ENCODE data around the gene RIMKLA.

The RIMKLA gene

DNA sequence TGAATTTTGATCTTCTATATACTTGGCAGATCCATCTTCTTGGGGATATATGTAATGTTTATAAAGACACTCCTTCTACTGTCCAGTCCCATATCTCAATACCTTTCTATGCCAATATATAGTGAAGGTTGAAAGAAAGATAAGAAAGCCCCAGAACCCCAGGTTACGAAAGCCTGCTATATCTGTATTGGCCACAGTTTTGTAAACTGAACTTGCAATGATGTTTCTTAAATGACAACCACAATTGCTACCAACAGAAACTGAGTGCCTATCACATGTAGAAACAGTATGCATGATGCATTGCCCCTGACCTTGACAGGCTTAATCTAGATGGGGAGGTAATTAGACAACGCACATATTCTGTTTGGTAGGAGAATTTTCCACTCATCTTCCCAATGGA lies 7.8 kb upstream of the RIMKLA start:
- DNase-seq, result no peak

DNA sequence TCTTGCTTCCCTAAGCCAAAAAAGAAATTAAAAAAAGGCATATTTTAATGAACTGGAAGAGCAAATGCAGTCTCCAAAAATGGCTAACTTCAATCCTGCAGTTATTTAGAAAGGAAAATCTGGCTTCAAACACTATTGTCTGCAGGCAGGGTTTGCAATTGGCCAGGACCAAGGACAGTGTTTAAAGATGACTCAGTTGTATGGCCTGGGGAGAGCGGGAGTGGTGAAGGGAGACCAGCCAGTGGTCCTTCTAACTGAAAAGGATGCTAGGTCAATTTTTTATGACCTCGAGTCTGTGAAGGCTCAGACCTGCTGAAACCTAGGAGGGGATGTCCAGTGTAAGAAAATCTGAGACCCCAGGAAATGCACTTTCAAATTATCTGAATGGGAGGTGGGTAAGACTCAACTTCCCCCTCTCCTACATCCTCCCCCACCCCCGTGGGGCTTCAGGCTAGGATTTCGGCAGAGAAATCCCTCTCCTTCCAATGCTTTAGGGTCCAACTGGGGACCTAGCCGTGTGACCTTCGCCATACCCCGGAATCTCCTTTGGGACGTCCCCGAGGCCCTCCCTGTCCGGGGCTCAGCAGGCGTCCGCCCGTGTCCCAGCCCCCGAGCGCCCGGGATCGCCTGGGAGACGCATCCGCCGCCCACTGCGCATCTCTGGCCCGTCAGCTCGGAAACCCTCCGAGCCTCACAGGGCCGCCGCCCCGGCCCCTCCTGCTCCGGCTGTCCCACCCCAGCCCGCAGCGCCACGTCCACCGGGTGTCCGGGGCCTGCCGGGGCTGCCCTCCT lies 602 bp upstream of the RIMKLA start:
- DNase-seq, result peak; percentile 3

DNA sequence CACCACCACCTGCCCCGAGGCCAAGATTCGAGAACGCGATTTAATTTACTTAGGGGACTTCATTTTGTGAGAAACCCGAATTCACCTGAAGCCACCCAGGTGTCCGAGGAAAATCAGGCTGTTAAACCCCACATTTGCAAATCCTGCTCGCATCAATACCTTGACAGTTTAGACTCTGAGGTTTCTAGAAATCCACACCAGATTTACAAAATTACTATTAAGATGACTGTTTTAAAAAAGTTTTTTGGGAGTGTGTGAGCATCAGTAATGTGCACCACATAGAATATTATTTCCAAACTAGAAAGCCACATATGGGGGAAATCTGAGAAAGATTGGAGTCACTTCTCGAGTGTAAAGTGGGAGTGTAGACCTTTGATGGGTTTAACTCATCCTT lies 685 bp downstream of the RIMKLA start:
- no peak for DNase-seq

DNA sequence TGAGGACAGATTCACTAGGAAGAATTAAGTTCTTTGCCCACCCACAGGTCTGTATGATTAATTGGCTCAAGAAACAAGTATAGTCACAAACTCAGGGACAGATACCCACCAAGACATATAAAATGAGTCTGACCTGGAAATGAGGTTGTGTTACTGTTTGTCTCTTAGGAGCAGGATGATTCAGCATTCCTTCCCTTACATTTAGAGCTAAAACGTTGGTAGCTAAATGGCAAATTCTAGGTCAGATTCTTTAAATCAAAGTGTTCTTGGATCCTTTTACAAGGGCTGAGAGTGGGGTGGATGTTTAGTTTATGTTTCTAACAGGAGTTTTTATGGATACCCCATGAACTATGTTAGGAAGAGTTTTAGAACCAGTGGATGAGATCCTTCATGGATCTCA lies 4.7 kb downstream of the RIMKLA start:
- no peak for DNase-seq

DNA sequence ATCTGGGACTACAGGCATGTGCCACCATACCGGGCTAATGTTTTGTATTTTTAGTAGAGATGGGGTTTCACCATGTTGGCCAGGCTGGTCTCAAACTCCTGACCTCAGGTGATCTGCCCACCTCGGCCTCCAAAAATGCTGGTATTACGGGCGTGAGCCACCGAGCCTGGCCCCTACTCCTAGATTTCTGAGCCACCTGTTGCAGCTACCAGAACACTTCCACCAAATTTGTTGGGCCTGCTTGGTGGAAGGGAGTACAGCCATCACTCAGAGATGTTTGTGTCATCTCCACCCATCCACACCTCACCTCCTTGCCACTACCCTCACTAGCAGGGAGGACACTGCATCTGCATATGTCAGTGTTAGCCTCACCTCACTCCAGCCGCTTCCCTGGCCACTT lies 5.5 kb downstream of the RIMKLA start:
- DNase-seq, result no peak

DNA sequence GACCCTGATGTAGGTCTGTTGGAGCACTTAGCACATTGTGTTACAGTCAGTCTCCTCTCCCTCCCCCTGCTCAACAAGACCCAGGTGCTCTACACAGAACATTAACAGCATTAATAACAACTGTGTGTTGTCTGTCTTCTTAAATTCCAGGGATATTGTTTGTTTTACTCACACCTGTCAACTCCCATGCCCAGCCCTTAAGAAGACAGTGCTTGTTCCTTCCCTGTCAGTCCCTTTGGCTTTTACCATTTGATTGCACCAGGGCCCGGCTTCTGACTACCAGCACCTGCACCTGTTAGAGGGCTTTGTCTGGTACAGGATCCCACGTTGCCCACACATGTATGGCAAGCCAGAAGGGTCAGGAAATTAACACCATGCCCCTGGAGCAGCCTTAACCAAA lies 11.7 kb downstream of the RIMKLA start:
- no peak for DNase-seq

DNA sequence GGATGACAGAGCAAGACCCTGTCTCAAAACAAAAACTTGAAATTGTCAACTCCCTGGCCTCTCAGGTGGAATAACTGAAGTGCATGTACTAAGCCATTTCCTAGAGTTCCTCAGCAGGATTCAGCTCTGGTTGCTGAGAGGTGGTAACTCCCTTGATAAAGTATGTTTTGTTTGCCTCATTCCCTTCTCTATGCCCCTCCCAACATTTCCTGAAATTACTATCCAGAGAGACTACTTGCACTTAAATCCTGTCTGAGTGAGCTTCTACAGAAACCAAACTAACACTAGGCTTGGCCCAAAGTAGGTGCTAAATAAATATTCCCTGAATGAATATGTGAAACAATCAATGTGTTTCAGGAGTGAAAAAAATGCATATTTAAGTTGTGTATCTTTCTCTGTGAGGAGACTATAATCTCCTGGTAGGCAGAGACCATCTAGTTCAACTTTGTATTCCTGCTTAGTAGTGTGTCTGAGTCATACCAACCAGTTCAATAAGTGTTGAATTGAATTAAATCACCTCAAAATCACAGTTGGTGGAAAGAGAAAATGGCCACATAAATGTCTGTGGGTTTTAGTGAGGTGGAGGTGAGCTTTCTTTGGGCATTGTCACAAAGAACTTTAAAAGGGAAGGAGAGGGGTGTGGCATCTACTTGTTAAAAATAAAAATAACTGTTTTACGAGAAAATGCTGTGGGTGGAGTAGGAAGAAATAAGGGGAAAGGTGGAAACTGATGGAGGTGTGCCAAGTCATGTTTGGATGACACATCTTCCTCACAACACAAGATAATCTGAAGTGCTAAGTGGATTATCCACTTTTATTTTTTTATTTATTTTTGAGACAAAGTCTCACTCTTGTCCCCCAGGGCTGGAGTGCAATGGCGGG lies 12.6 kb downstream of the RIMKLA start:
- DNase-seq, result no peak

DNA sequence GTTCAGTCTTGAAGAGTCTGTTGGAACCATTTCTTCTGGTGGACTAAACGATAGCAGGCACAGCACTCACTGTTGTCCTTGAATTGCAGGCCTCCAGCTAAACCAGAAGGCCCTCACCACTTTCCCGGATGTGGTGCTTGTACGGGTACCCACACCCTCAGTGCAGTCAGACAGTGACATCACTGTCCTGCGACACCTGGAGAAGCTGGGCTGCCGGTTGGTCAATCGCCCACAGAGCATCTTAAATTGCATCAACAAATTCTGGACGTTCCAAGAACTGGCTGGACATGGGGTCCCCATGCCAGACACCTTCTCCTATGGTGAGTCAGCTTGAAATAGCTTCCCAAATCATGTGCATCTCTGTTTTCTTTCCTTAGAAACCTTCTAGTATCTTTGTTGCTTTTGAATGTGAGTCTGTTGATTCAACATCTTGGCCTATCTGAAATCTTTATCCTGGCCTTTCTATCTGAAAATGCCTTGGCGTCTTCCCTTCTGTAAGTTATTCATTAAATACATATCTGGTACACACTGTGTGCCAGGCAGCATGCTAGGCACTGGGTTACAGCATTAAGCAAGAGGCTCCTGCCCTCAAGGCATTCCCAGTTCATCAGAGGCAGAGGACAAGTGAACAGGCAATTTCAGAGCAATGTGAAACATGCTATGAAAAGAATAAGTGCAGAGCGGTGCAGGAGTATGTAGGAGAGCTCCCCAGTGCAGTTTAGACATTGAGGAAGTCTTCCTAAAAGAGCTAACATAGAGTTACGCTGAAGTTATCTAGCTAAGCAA lies 18.9 kb downstream of the RIMKLA start:
- no peak for DNase-seq

DNA sequence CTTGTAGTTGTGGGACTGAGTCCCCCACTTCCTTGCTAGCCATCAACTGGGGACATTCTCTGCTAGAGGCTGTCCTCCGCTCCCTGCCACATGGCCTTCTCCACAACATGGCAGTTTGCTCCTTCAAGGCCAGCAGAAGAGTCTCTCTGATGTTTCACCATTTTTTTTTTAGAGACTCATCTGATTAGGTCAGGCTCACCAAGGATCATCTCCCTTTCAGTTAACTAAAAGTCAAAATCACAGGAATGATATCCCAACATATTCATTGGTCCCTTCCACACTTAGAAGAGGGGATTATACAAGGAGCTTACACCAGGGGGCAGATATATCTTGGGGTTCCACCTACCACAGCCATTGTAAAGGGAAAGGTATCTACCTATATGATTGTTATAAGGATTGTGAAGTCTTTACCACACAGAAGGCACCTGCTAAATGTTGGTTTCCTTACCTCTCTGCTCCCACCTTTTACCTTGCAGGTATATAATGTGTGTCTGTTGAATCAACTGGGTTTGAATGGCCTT lies 23.3 kb downstream of the RIMKLA start:
- no peak for DNase-seq

DNA sequence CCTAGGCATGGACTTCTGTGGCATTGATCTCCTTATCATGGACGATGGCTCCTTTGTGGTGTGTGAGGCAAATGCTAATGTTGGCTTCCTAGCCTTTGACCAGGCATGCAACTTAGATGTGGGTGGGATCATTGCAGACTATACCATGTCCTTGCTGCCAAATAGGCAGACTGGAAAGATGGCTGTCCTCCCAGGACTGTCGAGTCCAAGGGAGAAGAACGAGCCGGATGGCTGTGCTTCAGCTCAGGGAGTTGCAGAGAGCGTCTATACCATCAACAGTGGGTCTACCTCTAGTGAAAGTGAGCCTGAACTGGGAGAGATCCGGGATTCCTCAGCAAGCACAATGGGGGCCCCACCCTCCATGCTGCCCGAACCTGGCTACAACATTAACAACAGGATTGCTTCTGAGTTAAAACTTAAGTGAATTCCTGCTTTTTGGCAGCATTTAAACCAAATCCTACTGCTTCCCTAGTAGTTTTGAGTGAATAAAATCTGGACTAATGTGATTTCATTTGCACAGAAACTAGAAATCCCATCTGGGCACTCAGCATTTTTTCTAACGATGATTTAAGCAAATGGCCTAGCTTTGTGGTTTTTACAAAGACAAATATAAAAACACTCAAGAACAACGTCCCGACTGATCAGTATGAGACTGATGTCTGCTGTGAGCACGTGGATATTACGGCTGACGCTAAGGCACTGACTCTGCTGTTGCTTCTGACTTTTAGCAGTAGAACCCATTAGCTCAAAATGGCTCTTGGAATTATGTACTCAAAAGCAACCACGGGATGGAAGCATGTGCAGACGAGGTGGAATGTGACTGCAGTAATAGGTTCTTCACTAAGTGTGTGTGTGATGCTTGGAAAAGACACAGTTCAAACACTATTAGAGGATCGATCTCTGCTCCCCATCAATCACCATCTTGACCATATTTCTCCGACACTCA lies 34.2 kb downstream of the RIMKLA start:
- DNase-seq, result no peak

DNA sequence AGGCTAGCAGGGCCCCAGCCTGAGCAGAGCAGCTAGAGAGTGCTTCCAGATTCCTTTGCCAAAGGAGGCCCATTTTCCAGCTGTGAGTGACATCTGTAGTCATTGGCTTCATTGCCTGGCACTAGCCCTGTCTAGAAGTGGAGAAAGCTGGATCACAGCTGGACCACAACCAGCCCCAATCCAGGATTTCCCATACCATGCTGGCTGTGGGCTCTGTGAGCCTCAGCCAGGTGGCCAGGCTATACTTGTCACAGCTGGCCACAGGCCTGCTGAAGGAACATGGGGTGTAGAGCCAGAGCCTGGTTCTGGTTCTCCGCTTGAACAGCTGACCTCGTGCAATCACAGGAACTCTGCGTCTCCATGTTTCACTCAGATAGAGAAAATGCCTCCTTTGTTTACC lies 36.6 kb downstream of the RIMKLA start:
- DNase-seq, result no peak

DNA sequence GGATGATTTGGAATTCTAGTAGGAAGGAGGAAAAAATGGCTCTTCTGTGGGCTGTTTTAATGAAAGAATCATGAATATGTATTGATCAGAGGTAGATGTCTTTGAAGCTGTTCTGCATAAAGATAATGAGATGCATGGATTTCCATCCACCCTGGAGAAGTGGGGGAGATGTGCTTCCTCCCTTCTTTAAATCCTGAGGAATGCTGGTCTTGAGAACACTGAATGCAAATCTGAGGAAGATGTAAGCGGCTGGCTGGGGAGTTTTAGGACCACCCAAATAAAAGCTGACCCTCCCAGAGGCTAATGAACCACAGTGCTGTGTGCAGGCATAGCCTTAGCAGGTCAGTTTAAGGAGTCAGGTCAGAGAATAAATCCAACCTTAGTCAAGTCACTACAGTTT lies 37.9 kb downstream of the RIMKLA start:
- no peak for DNase-seq

DNA sequence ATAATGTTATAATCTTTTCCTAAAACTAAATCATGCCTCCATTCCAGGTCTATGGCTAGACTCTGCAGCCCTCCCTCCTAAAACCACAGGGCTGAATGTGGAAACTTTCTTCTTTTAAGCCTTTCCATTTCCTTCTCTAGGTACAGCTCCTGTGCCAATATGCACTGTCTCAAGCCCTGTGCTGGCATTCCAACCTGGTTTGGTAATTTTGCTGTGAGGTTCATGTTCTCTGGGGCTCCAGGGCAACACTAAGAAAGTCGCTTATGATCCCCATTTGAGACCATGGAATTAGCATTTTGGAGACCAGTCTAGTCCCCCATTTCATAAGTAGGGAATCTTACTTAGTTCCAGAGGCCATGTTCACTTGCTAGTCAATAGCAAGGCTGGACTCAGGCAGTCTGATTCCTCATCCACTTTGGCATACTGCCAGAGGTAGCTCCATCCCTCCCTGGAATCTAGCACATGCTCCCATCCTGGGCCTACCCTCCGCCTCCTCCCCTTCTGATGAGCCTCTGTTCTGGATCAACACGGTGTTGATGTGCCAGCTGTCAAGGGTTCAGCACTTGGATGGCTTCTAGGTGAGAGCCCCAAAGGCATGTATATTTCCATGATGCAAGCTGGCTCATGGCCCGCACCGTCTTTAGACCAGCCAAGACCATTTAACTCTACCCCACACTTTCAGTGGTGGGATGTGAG lies 38.7 kb downstream of the RIMKLA start:
- no peak for DNase-seq

DNA sequence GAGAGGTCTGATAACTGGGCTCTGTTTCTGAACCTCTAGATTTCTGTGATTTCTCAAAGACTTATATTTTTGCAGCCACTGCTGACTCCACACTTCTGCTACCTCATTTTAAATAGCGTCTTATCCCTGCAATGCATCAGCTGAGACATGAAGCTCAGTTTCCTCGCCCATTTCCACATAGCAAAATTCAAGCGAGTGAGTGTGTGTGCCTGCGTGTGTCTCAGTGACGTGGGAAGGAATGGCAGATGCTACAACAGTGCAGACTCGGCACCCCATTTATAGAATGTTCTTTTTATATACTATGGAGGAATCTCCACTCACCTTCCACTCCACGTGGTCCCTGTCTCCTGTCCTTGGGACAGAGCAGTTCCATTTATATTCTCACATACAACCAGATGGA lies 39.5 kb downstream of the RIMKLA start:
- DNase-seq, result no peak

DNA sequence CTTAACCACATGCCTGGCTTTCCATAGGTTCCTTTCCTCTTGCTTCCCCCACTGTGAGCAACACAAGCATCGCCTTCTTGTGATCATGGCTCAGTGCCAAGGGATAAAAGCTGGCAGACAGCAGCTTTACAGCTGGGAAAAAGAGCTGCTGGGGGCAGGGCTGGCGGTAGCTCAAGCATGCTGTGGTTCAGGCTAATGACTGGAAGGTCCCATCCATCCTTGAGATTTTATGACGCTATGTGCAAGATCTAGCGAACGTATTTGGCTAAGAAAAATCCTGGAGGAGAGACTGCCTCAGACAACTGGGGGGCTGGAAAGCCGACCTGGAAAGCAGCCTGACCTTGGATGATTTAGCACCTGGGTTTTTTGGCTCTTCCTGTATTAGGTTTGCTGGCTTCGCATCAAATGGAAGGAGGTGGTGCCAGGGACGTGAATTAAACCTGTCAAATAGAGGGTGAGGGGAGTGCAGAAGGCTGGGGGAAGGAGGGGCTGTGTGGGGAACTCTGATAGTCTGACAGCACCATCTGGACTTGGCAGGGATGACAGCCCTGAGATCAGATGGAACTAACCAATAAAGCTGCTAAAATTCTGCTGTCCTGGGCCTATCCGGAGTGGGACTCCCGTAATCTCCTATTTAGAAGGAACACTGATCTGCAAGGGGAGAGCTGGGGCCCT lies 40.5 kb downstream of the RIMKLA start:
- no peak for DNase-seq

DNA sequence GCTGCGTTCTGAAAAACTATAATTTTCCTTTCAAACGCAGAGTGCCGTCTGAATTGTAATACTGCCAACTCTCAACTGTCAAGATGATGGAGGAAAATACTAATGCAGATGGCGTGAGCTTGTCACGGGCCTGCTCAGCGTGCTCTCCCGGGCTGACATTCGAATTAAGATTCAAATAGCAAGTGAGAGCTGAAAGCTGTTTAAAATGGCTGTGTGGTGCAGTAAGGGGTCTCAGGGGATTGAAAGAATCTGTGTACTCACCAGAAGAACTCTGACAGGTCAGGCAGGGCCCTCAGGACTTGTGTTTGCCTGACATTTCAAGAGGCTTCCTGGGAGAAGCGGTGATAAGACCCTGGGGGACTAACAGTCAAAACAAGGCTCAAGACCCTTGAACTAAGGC lies 42.1 kb downstream of the RIMKLA start:
- DNase-seq, result no peak

DNA sequence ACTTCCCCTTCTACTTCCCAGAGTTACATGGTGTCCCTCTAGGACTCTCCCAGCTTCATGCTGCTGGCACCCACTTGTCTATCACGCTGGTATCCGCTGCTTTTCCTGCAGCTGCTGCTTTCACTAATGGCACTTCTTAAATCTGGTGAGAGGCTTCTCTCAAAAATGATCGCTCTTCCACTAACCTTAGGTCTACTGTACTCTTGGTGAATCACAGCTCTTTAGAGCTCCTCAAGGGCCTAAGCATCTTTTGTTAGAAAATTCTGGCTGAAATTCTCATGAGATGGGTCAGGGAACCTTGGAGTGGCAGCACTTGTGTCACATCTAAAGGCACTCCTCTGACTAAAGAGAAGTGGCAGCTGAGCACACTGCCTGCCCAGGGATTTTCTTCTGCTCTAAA lies 43.1 kb downstream of the RIMKLA start:
- no peak for DNase-seq

DNA sequence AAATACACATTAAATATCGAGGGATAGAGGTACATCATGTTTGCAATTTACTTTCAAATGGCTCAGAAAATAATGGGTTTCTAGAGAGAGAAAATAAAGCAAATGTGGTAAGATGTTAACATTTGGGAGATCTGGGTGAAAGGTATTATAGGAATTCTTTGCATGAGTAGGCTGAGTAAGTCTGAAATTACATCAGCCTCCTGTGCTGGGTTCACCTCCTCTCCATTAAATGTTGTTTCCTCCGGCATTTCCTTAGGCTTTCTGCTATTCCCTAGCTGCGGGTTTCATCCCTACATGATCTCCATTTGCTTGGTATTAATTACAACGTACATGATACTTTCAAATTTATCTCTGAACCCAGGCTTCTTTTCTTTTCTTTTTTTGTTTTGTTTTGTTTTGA lies 43.6 kb downstream of the RIMKLA start:
- DNase-seq, result no peak

DNA sequence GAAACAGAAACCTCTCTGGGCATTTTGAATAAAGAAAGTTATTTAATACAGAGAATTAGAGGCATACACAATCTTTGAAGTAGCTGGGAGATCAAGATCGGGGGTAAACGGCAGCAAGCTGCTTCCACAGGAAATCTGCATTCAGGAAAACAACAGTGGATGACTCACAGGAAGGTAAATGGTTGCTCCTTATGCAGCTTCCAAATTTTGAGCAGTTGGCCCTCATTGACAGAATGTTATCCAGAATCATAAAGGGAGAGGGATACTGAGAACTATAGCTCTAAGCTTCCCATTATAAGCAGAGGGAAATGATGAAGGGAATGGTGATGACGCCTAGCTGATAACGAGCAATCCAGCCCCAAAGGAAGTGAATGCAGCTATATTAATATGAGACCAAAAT lies 46.6 kb downstream of the RIMKLA start:
- no peak for DNase-seq

DNA sequence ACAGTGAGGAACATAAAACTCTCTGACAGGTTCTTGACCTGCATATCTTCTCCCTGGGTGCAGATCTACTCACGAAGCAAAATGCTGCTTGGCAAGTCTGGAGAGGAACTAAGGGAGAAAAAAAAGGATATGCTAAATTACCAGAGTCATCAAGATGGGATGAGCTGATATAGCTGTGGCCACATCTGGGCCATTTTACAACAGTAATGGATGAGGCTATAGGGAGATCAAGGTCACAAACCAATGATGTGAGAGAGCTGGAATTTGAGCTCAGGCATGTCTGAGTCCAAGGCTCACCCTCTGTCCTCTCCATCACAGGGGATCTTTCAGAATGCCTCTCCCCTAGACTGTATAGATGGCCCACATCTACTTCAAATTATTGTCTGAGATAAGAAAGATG lies 49.0 kb downstream of the RIMKLA start:
- no peak for DNase-seq
